T-helper 9 cell (primary cell): ENCODE data around the gene ZNF787.
A peak's percentile ranks its signal among the peaks of the same experiment; 100 is the strongest.

ENCODE experiments used
- DNase-seq: peaks from one replicate; pipeline ENCODE4 v3.0.0-alpha.2; 2020

ZNF787 gene

DNA sequence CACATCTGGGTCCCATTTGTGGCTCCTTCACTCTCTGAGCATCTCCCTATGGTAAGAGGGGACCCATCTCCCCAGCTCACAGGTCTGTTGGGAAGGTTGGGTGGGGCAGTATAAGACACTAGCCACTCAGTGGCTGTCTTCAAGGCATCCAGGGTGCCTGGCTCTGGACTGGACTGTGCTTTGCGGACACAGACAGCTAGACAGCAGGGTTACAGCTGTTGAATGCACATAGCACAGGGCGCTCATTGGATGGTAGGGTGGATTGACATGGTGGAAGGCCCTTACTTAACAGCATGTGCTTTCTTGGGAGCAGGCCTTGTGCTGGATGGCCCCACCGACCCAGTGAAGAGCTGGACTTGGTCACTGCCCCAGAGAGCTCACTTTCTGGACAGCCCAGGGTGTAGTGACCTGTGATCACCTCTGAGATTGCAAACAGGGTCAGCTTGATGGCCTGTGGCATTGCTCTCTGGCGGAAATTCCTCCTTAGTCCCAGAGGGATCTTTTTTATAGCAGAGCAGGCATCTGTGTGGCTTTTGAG, 21.9 kb upstream of the ZNF787 start:
- no peak for DNase-seq

DNA sequence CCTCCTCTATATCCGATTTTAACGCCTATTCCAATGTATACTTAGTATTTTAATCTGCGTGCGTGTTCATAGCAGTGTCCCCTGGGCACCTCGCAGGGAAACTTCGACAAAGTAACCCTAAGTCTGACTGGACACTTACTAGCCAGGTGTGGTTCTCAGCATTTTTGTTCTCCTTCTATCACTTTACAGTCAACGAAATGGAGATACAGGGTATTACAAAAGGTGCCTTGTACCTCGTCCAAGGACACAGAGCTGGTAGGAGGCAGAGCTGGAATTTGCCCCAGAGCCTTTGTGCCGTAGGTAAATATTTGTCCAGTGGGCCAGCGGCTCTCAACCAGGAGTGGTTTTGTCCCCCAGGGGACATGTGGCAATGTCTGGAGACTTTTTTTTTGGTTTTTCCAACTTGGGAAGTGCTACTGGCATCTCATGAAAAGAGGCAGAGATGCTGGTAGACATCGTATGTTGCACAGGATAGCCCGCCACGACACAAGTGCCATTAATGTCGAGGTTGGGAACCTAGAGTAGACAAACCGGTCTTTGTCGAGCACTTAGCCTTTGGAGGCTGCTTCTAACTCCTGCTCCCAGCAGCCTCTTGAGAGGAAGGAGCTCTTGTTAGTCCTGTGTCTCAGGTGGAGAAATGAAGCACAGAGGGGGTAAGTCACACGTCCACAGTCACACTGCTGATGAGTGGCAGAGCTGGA, 21.1 kb upstream of the ZNF787 start:
- no peak for DNase-seq

DNA sequence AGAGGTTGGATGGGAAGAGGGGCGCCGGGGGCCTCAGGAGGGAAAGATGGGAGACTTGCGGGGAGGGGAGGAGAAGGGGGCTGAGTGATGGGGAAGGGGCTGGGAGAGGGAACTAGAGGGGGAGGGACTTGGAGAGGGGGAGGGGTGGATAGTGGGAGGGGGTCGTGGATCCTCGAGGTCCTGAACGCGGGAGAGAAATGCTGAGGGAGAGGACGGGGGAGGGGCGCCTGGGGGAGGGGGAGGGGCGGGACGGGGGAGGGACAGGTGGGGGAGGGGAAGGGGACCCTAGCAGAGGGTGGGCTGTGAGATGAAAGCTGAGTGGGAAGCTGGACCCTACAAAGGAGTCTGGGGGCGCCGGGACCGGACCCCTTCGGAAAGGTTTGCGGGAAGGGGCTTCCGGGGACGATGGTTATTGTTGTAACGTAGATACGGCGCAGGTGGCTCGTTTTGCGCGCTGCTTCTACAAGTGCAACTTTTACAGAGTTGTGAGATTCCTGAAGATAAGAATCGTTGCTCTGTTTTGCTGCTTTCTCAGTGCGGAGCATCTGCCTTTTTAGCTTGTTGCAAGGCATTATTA, 20.4 kb upstream of the ZNF787 start:
- no peak for DNase-seq

DNA sequence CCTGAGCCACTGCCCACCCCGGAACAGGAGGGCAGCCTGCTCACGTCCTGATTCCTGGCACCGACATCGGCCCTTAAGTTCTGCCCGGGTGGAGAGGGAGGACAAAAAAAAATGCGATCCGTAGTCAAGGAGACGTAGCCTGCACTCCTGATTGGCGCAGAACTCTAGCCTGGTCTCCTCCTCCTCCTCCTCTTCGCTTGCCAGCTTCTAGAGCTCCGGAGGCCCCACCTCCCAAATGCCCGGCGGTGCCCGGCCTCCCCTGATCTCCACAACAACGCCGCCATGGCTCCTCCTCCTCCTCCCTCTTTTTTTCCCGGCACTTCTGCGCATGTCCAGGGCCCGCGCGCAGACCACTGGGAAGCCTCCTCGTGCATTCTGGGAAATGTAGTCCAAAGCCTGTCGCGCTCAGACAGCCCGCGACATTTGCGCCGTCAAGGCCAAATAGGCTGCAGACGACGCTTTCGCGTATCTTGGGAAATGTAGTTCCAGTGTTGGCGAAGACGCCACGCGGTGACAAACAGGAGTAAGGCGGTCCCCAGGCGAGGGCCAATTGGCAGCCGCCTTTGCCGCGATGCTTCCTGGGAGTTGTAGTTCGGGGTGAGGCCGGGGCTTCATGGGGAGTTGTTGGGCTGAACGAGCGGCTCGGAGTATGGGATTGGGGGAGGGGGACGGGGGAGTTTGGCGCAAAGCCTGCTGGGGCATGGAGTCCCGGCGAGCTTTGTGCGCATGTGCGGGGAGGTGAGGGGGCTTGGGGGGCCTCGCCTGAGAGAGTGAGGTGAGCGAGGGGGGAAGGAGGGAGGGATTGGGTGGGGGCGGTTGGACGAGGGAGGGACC, 19.7 kb upstream of the ZNF787 start, which contains the start of gene ZNF444:
Gene ZNF444 (plus strand): TSS at position 705 of the 834 bp plus-strand sequence. CDS start 5,625 bp downstream, outside the sequence.
- peak; percentile 99 for DNase-seq

GRCh38 chr19:56139847-56140582, 18.9 kb upstream of the ZNF787 start:
- DNase-seq, result no peak

GRCh38 chr19:56138069-56138468, 17.0 kb upstream of the ZNF787 start:
- no peak for DNase-seq

GRCh38 chr19:56137405-56137804, 16.3 kb upstream of the ZNF787 start:
- DNase-seq, result no peak

DNA sequence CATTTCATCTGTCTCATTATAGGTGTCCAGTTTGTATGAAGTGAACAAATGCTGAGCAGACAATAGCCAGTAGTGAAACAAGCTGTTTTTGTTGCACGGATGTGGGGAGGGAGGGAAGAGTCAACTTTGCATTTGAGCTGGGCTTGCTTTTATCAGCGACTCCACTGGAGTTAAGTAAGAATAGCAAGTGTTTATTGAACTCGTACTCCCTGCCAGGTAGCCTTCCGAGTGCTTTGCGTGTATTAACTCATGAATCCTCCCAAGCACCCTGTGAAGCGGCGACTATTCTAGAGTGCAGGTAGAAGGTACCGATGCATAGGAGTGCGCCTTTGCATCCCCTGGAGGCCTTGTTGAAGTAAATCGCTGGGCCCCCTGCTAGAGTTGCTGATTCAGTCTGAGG, 15.3 kb upstream of the ZNF787 start:
- DNase-seq, result no peak

DNA sequence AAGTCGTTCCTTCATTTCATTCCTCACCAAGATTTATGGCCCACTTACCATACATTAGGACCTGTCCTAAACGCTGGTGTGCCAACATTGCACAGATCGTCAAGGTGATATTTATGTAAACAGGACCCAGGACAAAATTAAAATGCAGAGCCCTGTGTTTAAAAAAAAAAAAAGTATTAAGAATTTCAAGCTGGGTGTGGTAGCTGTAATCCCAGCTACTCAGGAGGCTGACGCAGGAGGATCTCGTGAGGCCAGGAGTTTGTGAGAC, 13.5 kb upstream of the ZNF787 start:
- no peak for DNase-seq

- no peak for DNase-seq
Observed at GRCh38 chr19:56133858-56134653, 13.0 kb upstream of the ZNF787 start.

- DNase-seq, result no peak
Observed at GRCh38 chr19:56132316-56132822, 11.3 kb upstream of the ZNF787 start.

- DNase-seq, result no peak
Observed at GRCh38 chr19:56131651-56132050, 10.6 kb upstream of the ZNF787 start.

GRCh38 chr19:56130006-56130405, 8.9 kb upstream of the ZNF787 start:
- no peak for DNase-seq

DNA sequence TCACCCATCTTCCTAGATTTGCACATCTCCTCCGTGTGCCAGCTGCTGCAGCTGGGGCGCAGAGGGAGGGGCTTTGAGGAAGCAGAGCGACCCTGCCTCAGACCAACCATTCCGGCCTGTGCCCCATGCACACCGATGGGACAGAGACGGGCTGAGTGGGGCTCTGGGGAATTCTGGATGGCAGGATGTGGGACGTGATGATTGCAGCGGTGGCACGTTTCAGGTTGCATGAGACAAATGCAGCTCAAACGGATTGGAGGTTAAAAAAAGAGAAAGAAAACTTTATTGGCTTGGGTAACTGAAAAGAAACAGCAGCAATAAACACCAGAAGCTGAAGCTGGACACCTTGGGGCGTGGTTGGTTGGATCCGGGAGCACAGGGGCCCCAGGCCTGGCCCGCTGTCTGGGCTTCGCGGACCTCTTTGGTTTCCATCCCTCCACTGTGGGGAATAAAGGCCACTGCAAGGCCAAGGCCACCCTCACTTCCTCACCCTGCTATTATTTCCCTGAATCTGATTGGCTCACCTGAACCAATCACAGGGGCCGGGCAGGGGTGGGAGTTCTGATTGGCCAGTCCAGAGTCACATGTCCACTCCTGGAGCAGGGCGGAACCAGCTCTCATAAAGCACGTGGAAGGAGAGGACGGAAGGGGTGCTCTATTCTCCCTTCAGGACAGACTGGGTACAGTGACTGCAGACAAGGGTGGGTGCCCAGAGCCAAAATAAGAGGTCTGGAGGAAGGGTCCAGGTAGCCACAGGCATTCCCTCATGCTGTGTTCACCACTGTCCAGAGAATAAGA, 6.1 kb upstream of the ZNF787 start:
- no peak for DNase-seq

DNA sequence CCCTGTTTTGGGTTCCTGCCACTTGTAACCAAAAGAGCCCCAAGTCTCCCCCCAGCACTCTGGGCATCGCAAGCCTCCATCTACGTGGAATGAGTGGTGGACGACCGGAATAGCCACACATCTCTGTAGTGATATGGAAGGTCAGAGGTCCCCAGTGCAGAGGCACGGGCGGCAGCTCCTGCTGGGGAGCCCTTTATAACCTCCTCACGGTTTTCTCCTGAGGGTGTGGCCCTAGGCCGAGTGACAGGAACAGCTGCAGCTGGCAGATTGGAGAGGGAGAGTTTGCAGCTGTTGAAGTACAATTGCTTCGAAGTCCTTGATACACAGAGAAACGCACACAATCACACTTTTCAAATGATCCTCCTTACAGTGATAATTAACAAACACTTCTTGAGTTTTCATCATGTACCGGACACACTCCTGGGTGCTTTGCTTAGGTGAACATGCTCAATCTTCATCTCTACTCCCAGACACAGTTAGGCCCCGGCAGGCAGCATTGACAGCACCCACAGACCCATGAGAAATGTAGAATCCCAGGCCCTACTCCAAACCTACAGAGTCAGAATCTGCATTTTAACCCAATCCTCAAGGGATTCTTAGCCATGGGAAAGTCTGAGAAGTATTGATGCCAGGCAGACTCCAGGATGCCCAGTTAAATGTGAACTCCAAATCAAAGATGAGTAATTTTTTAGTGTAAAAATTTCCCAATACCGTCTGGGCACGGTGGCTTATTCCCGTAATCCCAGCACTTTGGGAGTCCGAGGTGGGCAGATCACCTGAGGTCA, 4.9 kb upstream of the ZNF787 start:
- no peak for DNase-seq

DNA sequence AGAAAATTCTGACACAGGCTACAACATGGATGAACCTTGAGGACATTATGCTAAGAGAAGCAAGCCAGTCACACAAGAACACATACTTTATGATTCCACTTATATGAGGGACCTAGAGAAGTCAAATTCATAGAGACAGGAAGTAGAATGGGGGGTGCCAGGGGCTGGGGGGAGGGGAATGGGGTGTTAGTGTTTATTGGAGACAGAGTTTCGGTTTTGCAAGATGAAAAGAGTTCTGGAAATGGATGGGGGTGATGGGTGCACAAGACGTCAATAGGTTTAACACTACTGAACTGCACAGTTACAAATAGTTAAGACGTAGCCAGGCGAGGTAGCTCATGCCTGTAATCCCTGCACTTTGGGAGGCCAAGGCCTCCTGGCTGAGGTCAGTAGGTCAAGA, 3.5 kb upstream of the ZNF787 start:
- DNase-seq, result no peak

DNA sequence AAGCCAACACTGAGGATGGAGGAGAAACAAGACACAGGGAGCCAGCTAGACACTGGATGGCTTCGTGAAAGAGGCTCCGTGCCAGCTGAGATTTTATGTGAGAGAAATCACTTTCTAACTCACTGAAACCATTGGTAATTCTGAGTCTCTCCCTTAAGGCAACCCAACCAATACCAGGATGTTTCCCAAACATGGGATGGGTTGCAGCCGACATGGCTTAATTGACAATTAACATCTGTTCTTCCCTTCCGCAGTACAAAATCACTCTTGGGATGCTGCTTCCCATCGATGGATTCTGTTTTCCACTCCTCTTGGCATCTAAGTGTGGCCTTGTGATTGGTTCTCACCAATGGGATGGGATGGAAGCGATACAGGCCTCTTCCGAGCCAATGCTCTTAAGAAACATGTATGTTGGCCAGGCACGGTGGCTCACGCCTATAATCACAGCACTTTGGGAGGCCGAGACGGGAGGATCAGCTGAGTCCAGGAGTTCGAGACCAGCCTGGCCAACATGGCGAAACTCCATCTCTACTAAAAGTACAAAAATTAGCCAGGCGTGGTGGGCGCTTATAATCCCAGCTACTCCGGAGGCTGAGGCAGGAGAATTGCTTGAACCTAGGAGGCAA, 2.3 kb upstream of the ZNF787 start:
- no peak for DNase-seq

DNA sequence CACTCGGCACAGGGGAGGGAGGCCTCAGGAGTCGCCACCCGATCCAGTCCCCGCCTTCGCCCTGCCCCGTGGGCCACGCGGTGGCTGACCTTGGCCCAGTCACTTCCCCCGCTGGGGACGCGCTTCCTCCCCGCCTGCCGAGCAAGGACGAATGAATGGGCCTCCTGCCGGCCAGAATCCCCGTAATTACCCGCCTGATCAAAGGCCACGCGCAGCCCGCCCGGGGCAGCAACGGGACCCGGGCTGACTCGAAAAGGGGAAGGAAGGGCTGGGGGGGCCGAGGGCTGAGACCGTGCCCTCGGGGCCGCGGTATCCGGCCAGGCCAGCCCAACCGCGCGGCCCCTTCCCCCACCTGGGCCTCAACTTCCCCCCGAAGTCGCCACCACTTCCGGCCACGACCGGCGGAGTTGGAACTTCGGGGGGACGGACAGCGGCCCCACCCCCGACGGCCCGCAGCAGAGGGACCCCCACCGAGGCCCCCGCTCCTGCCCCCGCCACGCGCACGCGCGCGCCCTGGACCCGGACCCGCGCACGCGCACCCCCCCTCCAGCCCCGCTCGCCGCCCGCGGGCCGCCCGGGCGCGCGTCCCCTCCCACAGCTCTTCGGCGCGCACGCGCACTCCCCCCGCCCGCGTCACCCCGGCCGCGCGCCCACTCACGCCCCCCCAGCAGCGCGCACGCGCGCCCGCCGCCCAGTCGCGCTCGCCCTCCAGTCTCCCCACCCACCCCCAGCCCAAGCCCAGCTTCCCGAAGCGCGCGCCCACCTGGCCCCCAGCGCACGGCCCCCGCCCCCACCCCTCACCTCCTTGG, 520 bp downstream of the ZNF787 start:
- DNase-seq, result peak; percentile 72

- DNase-seq, result no peak
Observed at GRCh38 chr19:56120002-56120370, 1.1 kb downstream of the ZNF787 start.
